H1 (cell line): ENCODE results near the gene EPHB6. TPM values are rescaled to one million over a fixed set of nuclear protein-coding genes. Genes with fewer than 3 reads are reported as not detected.

Experiments
- ATF2 ChIP-seq: IDR thresholded peaks from 2 replicates; pipeline ENCODE4 v1.6.1; 2012; ENCODE audit warnings: low read length, inconsistent platforms
- BACH1 ChIP-seq: IDR thresholded peaks from 2 replicates; pipeline ENCODE4 v1.6.1; 2012; ENCODE audit warnings: low read length, improper control_type of control experiment
- CEBPB ChIP-seq: IDR thresholded peaks from 2 replicates; pipeline ENCODE4 v1.6.1; 2012; ENCODE audit warnings: low read depth, low read length
- EZH2 ChIP-seq: fragments of 200-600 bp; sonication (generic); IDR thresholded peaks from 2 replicates; pipeline ENCODE4 v1.7.1; 2012; ENCODE audit warnings: low read depth, mild to moderate bottlenecking, moderate library complexity, low read length, inconsistent platforms; ENCODE audit not compliant: severe bottlenecking
- JUN ChIP-seq: IDR thresholded peaks from 2 replicates; pipeline ENCODE4 v1.6.1; 2011; ENCODE audit warnings: low read depth, mild to moderate bottlenecking, improper control_type of control experiment, low read length
- SIRT6 ChIP-seq: IDR thresholded peaks from one replicate; pipeline ENCODE4 v1.7.1; 2012; ENCODE audit warnings: low read length, inconsistent platforms
- SRF ChIP-seq: IDR thresholded peaks from 2 replicates; pipeline ENCODE4 v1.6.1; 2011; ENCODE audit warnings: mild to moderate bottlenecking, low read depth, low read length, moderate library complexity
- polyA plus RNA-seq, 7 experiments: library from polyadenylated mRNA; depleted of rRNA in 3 of 7; stranded (reverse) in 5 of 7; unstranded in 2 of 7; fragments of >200 nt in 5 of 7; fragments of 200-250 nt in 2 of 7; gene quantifications; 1 replicate in 5 of 7; 2 replicates in 1 of 7; 4 replicates in 1 of 7; pipeline versions ENCODE4 v1.2.1 to v1.2.3, GENCODE V29; 2011 to 2013; ENCODE audit warnings: missing spikeins in 2 of 7, mixed read lengths in 2 of 7
- total RNA-seq: library from RNA; stranded (reverse); fragmentation: NEBNext Ultra II Directional; extraction: Animal tissue kit (Norgen Biotek cat#: 25700); gene quantifications from 2 replicates; pipeline ENCODE4 v1.2.1, GENCODE V29; 2021

Gene EPHB6
- total and polyA plus RNA-seq, 2 of the 8 experiments (the other 6 are each of a cell fraction or from before 2014, with no cell fraction given), result 19.7 TPM

GRCh38 chr7:142890874-142891485, 36.1 kb downstream of the EPHB6 start (continued):
- no peak for TF ChIP-seq ATF2
- no peak for TF ChIP-seq JUN
- no peak for TF ChIP-seq BACH1
- TF ChIP-seq EZH2, result no peak
- no peak for TF ChIP-seq CEBPB
- no peak for TF ChIP-seq SRF
- TF ChIP-seq SIRT6, result no peak
